Hepatocyte (in vitro differentiated cells): ENCODE results near the gene CHSY1. TPM values are rescaled to one million over a fixed set of nuclear protein-coding genes. Genes with fewer than 3 reads are reported as not detected.
A peak's percentile ranks its signal among the peaks of the same experiment; 100 is the strongest.

Experiments used
- DNase-seq: peaks from one replicate; pipeline ENCODE4 v3.0.0-alpha.2; 2016; ENCODE audit warnings: low spot score
- H2AFZ ChIP-seq: fragments of 200-600 bp; sonication (generic); 2 replicates; pipeline ENCODE4 v1.6.0; 2016; ENCODE audit warnings: antibody characterized with exemption, mild to moderate bottlenecking
- H3K27ac ChIP-seq: fragments of 200-600 bp; sonication (generic); 2 replicates; pipeline ENCODE4 v1.5.1; 2016; ENCODE audit warnings: mild to moderate bottlenecking
- H3K27me3 ChIP-seq: fragments of 200-600 bp; sonication (generic); 2 replicates; pipeline ENCODE4 v1.6.1; 2016
- H3K36me3 ChIP-seq: fragments of 200-600 bp; sonication (generic); replicated peaks from 2 replicates; pipeline ENCODE4 v1.5.1; 2016; ENCODE audit warnings: low read depth; ENCODE audit not compliant: insufficient read depth
- H3K4me1 ChIP-seq: fragments of 200-600 bp; sonication (generic); 2 replicates; pipeline ENCODE4 v1.5.1; 2016; ENCODE audit warnings: mild to moderate bottlenecking, moderate library complexity; ENCODE audit not compliant: insufficient read depth
- H3K4me2 ChIP-seq: fragments of 200-600 bp; sonication (generic); 2 replicates; pipeline ENCODE4 v1.6.0; 2016
- H3K4me3 ChIP-seq: fragments of 200-600 bp; sonication (generic); 2 replicates; pipeline ENCODE4 v1.5.1; 2016; ENCODE audit warnings: mild to moderate bottlenecking
- H3K79me2 ChIP-seq: fragments of 200-600 bp; sonication (generic); 2 replicates; pipeline ENCODE4 v1.6.0; 2017; ENCODE audit warnings: mild to moderate bottlenecking
- H3K9me2 ChIP-seq: fragments of 200-600 bp; sonication (generic); replicated peaks from 2 replicates; pipeline ENCODE4 v1.6.0; 2017; ENCODE audit warnings: mild to moderate bottlenecking; ENCODE audit not compliant: insufficient read depth
- H3K9me3 ChIP-seq: fragments of 200-600 bp; sonication (generic); 2 replicates; pipeline ENCODE4 v1.5.1; 2016; ENCODE audit warnings: low read depth, mild to moderate bottlenecking
- H4K20me1 ChIP-seq: fragments of 200-600 bp; sonication (generic); 2 replicates; pipeline ENCODE4 v1.6.0; 2016; ENCODE audit warnings: mild to moderate bottlenecking; ENCODE audit not compliant: insufficient read depth, poor library complexity, severe bottlenecking
- CTCF ChIP-seq: fragments of 200-600 bp; sonication (generic); IDR thresholded peaks from 2 replicates; pipeline ENCODE4 v1.5.1; 2016; ENCODE audit warnings: antibody characterized with exemption, mild to moderate bottlenecking; ENCODE audit not compliant: poor library complexity
- EZH2 ChIP-seq: fragments of 200-600 bp; sonication (generic); IDR thresholded peaks from 2 replicates; pipeline ENCODE4 v1.6.1; 2016; ENCODE audit warnings: antibody characterized with exemption, mild to moderate bottlenecking, borderline replicate concordance
- EZH2phosphoT487 ChIP-seq: fragments of 200-600 bp; sonication (generic); IDR thresholded peaks from one replicate; pipeline ENCODE4 v1.6.1; 2018; ENCODE audit warnings: antibody characterized with exemption, mild to moderate bottlenecking, low read depth, moderate library complexity; ENCODE audit not compliant: unreplicated experiment, severe bottlenecking
- WGBS: methylation state at CpG from one replicate; pipeline ENCODE4 v1.1.6; 2016; ENCODE audit warnings: low lambda C conversion rate; ENCODE audit errors: missing lambda C conversion rate; 5-methylcytosine and 5-hydroxymethylcytosine counted together
- polyA plus RNA-seq: library from polyadenylated mRNA; unstranded; fragments of >200 nt; fragmentation: Nextera tagmentation; extraction: Ambion mirVana; gene quantifications from 2 replicates; pipeline ENCODE4 v1.2.1, GENCODE V29; 2016
- total RNA-seq: library from RNA; depleted of rRNA; stranded (reverse); fragments of >200 nt; gene quantifications from 2 replicates; pipeline ENCODE4 v1.2.3, GENCODE V29; 2014

CHSY1 gene
- total and polyA plus RNA-seq, 2 experiments from 2014 or later, result 22.5 to 27.8 TPM

DNA sequence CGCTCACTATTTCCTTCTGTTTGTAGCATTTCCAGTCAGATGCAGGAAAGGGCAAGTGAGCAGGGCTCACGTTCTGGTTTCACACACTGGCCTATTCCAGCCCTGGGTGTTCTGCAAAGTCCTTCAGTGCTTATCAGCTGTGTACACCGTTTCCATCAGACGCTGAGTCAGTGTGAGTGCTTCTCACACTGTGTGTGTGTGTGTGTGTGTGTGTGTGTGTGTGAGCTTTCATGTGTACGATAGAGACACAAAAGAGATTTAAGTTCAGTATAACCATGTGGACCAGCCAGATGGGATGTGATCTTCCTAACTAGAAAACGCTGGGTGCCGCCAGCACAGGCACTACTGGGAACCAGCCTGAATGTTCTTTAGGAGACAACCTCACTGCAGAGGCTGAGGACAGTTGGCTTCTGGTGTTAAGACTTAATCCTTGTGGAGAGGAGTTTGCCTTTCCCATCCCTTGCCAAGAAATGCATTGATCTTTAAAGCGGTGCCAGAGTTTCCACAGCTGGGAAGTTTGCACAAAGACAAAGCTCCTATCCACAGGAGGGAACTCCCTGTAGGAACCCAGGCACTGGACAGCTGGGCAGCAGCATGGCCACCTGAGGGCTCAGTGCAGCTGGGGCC lies 3.9 kb upstream of the CHSY1 start:
- Histone ChIP-seq H3K4me3 (no peak overlapping the region), H3K9me2 (no peaks in the 10 kb centered on the region), H3K36me3 (no peaks in the 10 kb centered on the region), H3K27ac (peak overlapping the region; percentile 64), H2AFZ (no peak overlapping the region), H3K9me3 (no peaks in the 10 kb centered on the region), H4K20me1 (peaks cover 2% of the 10 kb centered on the region), H3K27me3 (no peaks in the 10 kb centered on the region), H3K79me2 (peaks cover 6% of the 10 kb centered on the region), H3K4me2 (peak overlapping the region; percentile 28), H3K4me1 (peaks cover 21% of the 10 kb centered on the region)
- TF ChIP-seq CTCF (no peak), EZH2 (no peak), EZH2phosphoT487 (no peak)
- WGBS, result 32% methylated on average over 8 of the region's 8 CpGs
- DNase-seq, result peak; percentile 80

DNA sequence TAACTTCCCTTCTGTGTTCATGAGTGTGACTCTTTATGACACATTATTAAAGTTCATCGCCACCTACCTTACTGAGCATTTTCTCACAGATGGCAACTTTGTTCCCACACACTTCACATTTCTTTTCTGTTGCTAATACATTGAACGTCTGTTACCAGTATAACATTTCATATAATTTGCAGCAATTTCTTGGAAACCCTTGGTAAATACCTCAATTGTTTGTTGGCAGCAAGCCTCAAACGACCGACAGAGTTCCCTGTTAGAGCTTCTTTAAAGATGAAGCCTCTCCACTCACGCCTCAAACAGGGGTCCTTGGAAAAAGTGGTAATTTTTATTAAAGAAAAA lies 3.2 kb upstream of the CHSY1 start:
- peaks cover 9% of the 10 kb centered on the region for H4K20me1 ChIP-seq
- H3K27ac ChIP-seq, result peak overlapping the region; percentile 64
- no peaks in the 10 kb centered on the region for H3K9me2 ChIP-seq
- H3K9me3 ChIP-seq, result no peaks in the 10 kb centered on the region
- no peak overlapping the region for H3K4me3 ChIP-seq
- no peaks in the 10 kb centered on the region for H3K36me3 ChIP-seq
- H3K27me3 ChIP-seq, result no peaks in the 10 kb centered on the region
- H3K4me1 ChIP-seq, result peaks cover 23% of the 10 kb centered on the region
- TF ChIP-seq CTCF (no peak), EZH2 (no peak), EZH2phosphoT487 (no peak)
- WGBS, result 60% methylated on average over 5 of the region's 5 CpGs
- no peak for DNase-seq
- H3K4me2 ChIP-seq, result peak overlapping the region; percentile 28
- H2AFZ ChIP-seq, result no peak overlapping the region
- H3K79me2 ChIP-seq, result peaks cover 13% of the 10 kb centered on the region

- Histone ChIP-seq H3K79me2 (peaks cover 19% of the 10 kb centered on the region), H3K4me3 (no peak overlapping the region), H3K4me1 (peaks cover 30% of the 10 kb centered on the region), H3K27ac (no peak overlapping the region), H3K27me3 (no peaks in the 10 kb centered on the region), H3K4me2 (no peak overlapping the region), H4K20me1 (peaks cover 15% of the 10 kb centered on the region), H3K9me3 (no peaks in the 10 kb centered on the region), H3K36me3 (no peaks in the 10 kb centered on the region), H3K9me2 (no peaks in the 10 kb centered on the region), H2AFZ (no peak overlapping the region)
- WGBS, result 87% methylated on average over 11 of the region's 11 CpGs
- DNase-seq, result no peak
- TF ChIP-seq CTCF (no peak), EZH2 (no peak), EZH2phosphoT487 (no peak)
Observed at GRCh38 chr15:101254157-101255050, 2.6 kb upstream of the CHSY1 start.
